Suprapubic skin (tissue), 3 donors: ENCODE measurements around the gene HHEX.

Experiments
- CTCF ChIP-seq, 2 donors: fragments of 200-600 bp in 1 of 2; fragments of 450-650 bp in 1 of 2; sonication (generic) in 1 of 2; IDR thresholded peaks; one replicate each; pipeline ENCODE4 v1.5.1; 2016 to 2019; ENCODE audit warnings: antibody characterized with exemption in 2 of 2, mild to moderate bottlenecking in 1 of 2, moderate library complexity in 1 of 2
- POLR2A ChIP-seq, 2 donors: fragments of 450-650 bp; IDR thresholded peaks; one replicate each; pipeline ENCODE4 v1.6.1; 2017; ENCODE audit warnings: antibody characterized with exemption in 2 of 2, mild to moderate bottlenecking in 2 of 2, moderate library complexity in 2 of 2

- no peak for TF ChIP-seq CTCF (IDR thresholded peaks at IDR 0.05)
- no peak for TF ChIP-seq POLR2A (IDR thresholded peaks at IDR 0.05)
Observed at GRCh38 chr10:92696606-92697383, 7.0 kb downstream of the HHEX start.
